ENCODE measurements around the gene DNAH17. TPM values are rescaled to one million over a fixed set of nuclear protein-coding genes. Genes with fewer than 3 reads are reported as not detected.

Gene DNAH17
- total and polyA plus RNA-seq, 2 donors (not counting 3 experiments of a cell fraction or from before 2014, with no cell fraction given), result not detected

- no peaks in the 10 kb centered on the region for H3K9me3 ChIP-seq (replicated peaks; ENCODE audit: control insufficient read depth, insufficient read depth, low read length)
- H3K4me2 ChIP-seq (ENCODE audit: insufficient read depth, low read length), result no peak overlapping the region
- H3K9ac ChIP-seq (replicated peaks; ENCODE audit: extremely low read depth, insufficient read depth, low read length), result no peak overlapping the region
- no peaks in the 10 kb centered on the region for H3K4me1 ChIP-seq (ENCODE audit: control insufficient read depth, extremely low read depth, insufficient read depth, low read length)
- intact Hi-C loops (cut with micrococcal nuclease), result no loop called here
- H4K20me1 ChIP-seq (replicated peaks; ENCODE audit: control insufficient read depth, extremely low read depth, insufficient read depth, low read length), result no peaks in the 10 kb centered on the region
- DNase-seq (ENCODE audit: low read depth, low spot score) (no peak), FAIRE-seq (no peak)
- H3K9me1 ChIP-seq (replicated peaks; ENCODE audit: control insufficient read depth, extremely low read depth, insufficient read depth, low read length), result no peaks in the 10 kb centered on the region
- no peak for TF ChIP-seq POLR2A (IDR thresholded peaks at IDR 0.05; ENCODE audit: low read depth, low read length)
- TF ChIP-seq MYC (IDR thresholded peaks at IDR 0.05; ENCODE audit: low read depth, low read length), result no peak
- TF ChIP-seq JUN (IDR thresholded peaks at IDR 0.05; ENCODE audit: borderline replicate concordance, insufficient read depth, insufficient read length, low read depth), result no peak
- no peak for TF ChIP-seq POLR2AphosphoS5 (IDR thresholded peaks at IDR 0.05; ENCODE audit: insufficient read depth, low read depth, low read length)
- TF ChIP-seq CTCF (IDR thresholded peaks at IDR 0.05; ENCODE audit: extremely low read depth in 1 of 2, insufficient read depth in 1 of 2, low read depth in 1 of 2, low read length in 2 of 2), result no peak
- no peak for TF ChIP-seq MAX (IDR thresholded peaks at IDR 0.05; ENCODE audit: insufficient read depth, insufficient read length)
- TF ChIP-seq FOS (IDR thresholded peaks at IDR 0.05; ENCODE audit: borderline replicate concordance, insufficient read depth, low read length), result no peak
- no peak for TF ChIP-seq EZH2 (IDR thresholded peaks at IDR 0.05; ENCODE audit: borderline replicate concordance, low read depth, low read length, severe bottlenecking)
- TF ChIP-seq GATA2 (IDR thresholded peaks at IDR 0.05; ENCODE audit: insufficient read depth, insufficient read length, low read depth, low read length), result no peak
- BruUV-seq (replicated peaks), result no TSS peak
- peaks cover 7 to 36% of the 10 kb centered on the region in 2 experiments for H3K36me3 ChIP-seq (ENCODE audit: control insufficient read depth in 2 of 2, extremely low read depth in 1 of 2, insufficient read depth in 2 of 2, low read length in 2 of 2)
- no peak overlapping the region for H3K4me3 ChIP-seq (replicated peaks in 1 of 3; ENCODE audit: insufficient read depth in 1 of 3, low read depth in 1 of 3, low read length in 3 of 3)
- dilution Hi-C loops (cut with MboI; ENCODE audit: extremely low pct_ligation_motif_present, low sequenced_read_pairs), result no loop called here
- no peak overlapping the region for H3K27ac ChIP-seq (ENCODE audit: insufficient read depth, low read depth, low read length)
- CTCF ChIA-PET, result no interaction called here
- POLR2A ChIA-PET, result no interaction called here
- no peaks in the 10 kb centered on the region for H3K27me3 ChIP-seq (ENCODE audit: control insufficient read depth in 2 of 2, insufficient read depth in 2 of 2, low read length in 2 of 2)
- no peak overlapping the region for H2AFZ ChIP-seq (ENCODE audit: low read depth, low read length)
- H3K79me2 ChIP-seq (ENCODE audit: control insufficient read depth, insufficient read depth, low read length), result peaks cover 59% of the 10 kb centered on the region
Observed at GRCh38 chr17:78406920-78407319, 170.3 kb downstream of the DNAH17 start.

Data from endothelial cell of umbilical vein (primary cell).